CD14-positive monocyte (primary cell): ENCODE results near the gene ZC3HAV1L. TPM values are rescaled to one million over a fixed set of nuclear protein-coding genes. Genes with fewer than 3 reads are reported as not detected.

Experiments used
- DNase-seq, 3 donors: peaks; one replicate each; pipeline ENCODE4 v3.0.0-alpha.2; 2011 to 2022
- H2AFZ ChIP-seq: 2 replicates; pipeline ENCODE4 v1.6.0; 2012; ENCODE audit warnings: mild to moderate bottlenecking, low read depth, low read length, inconsistent platforms; ENCODE audit not compliant: insufficient read depth, poor library complexity, severe bottlenecking
- H3K27ac ChIP-seq, 2 donors: 1 replicate in 1 of 2; 2 replicates in 1 of 2; pipeline ENCODE4 v1.5.1; 2012 to 2013; ENCODE audit warnings: low read length in 2 of 2, control low read depth in 1 of 2, inconsistent platforms in 1 of 2, low read depth in 1 of 2, mild to moderate bottlenecking in 1 of 2
- H3K27me3 ChIP-seq, 2 donors: one replicate each; pipeline versions ENCODE4 v1.6.0 to v1.6.1; 2011 to 2013; ENCODE audit warnings: low read length in 2 of 2; ENCODE audit not compliant: control insufficient read depth in 2 of 2, insufficient read depth in 2 of 2
- H3K36me3 ChIP-seq, 2 donors: replicated peaks in 1 of 2; 1 replicate in 1 of 2; 2 replicates in 1 of 2; pipeline versions ENCODE4 v1.5.1 to v1.6.1; 2012 to 2013; ENCODE audit warnings: low read length in 2 of 2, control low read depth in 1 of 2, inconsistent platforms in 1 of 2, mild to moderate bottlenecking in 1 of 2; ENCODE audit not compliant: insufficient read depth in 2 of 2, control insufficient read depth in 1 of 2
- H3K4me1 ChIP-seq, 2 donors: 1 replicate in 1 of 2; 2 replicates in 1 of 2; pipeline versions ENCODE4 v1.5.1 to v1.6.1; 2012 to 2013; ENCODE audit warnings: low read length in 2 of 2, control low read depth in 1 of 2, inconsistent platforms in 1 of 2, mild to moderate bottlenecking in 1 of 2, moderate library complexity in 1 of 2; ENCODE audit not compliant: insufficient read depth in 2 of 2, control insufficient read depth in 1 of 2
- H3K4me2 ChIP-seq: replicated peaks from 2 replicates; pipeline ENCODE3; 2012; ENCODE audit warnings: low read length, moderate library complexity, mild to moderate bottlenecking; ENCODE audit not compliant: poor library complexity, severe bottlenecking; ENCODE audit errors: extremely low read depth
- H3K4me3 ChIP-seq, 3 experiments: fragments of 200-600 bp in 1 of 3; sonication (generic) in 1 of 3; replicated peaks in 1 of 3; 1 replicate in 2 of 3; 2 replicates in 1 of 3; pipeline ENCODE4 v1.5.1; 2011 to 2013; ENCODE audit warnings: low read length in 3 of 3, mild to moderate bottlenecking in 3 of 3, control low read depth in 2 of 3, low read depth in 2 of 3, inconsistent platforms in 1 of 3, moderate library complexity in 1 of 3
- H3K79me2 ChIP-seq: 2 replicates; pipeline ENCODE4 v1.6.0; 2012; ENCODE audit warnings: mild to moderate bottlenecking, control low read depth, inconsistent platforms, low read length, moderate library complexity; ENCODE audit not compliant: insufficient read depth
- H3K9ac ChIP-seq: 2 replicates; pipeline ENCODE4 v1.6.0; 2017; ENCODE audit warnings: low read length, mild to moderate bottlenecking; ENCODE audit not compliant: insufficient read depth, poor library complexity, severe bottlenecking
- H3K9me3 ChIP-seq, 2 donors: replicated peaks in 1 of 2; 1 replicate in 1 of 2; 2 replicates in 1 of 2; pipeline versions ENCODE4 v1.5.1 to v1.6.1; 2012 to 2013; ENCODE audit warnings: low read length in 2 of 2, control low read depth in 1 of 2; ENCODE audit not compliant: control insufficient read depth in 1 of 2, insufficient read depth in 1 of 2
- H4K20me1 ChIP-seq: 2 replicates; pipeline ENCODE4 v1.6.0; 2012; ENCODE audit warnings: mild to moderate bottlenecking, low read length, control low read depth, moderate library complexity; ENCODE audit not compliant: insufficient read depth
- H3K27ac Mint-ChIP-seq, 7 donors: one replicate each; pipeline ENCODE4 v1.8.0; 2020; ENCODE audit warnings: mild to moderate bottlenecking in 7 of 7, mixed read lengths in 7 of 7, moderate library complexity in 6 of 7, inconsistent platforms in 2 of 7
- H3K27me3 Mint-ChIP-seq, 3 donors: one replicate each; pipeline ENCODE4 v1.8.0; 2021 to 2022; ENCODE audit warnings: low read depth in 3 of 3, mild to moderate bottlenecking in 3 of 3, mixed read lengths in 3 of 3, moderate library complexity in 3 of 3, inconsistent platforms in 1 of 3
- H3K36me3 Mint-ChIP-seq, 2 donors: one replicate each; pipeline ENCODE4 v1.8.0; 2020; ENCODE audit warnings: mixed read lengths in 2 of 2, inconsistent platforms in 1 of 2, mild to moderate bottlenecking in 1 of 2
- H3K4me1 Mint-ChIP-seq: one replicate; pipeline ENCODE4 v1.8.0; 2020; ENCODE audit warnings: mild to moderate bottlenecking, mixed read lengths
- H3K4me3 Mint-ChIP-seq, 2 donors: one replicate each; pipeline ENCODE4 v1.8.0; 2020; ENCODE audit warnings: mild to moderate bottlenecking in 2 of 2, mixed read lengths in 2 of 2, moderate library complexity in 1 of 2
- H3K9me3 Mint-ChIP-seq, 7 donors: one replicate each; pipeline ENCODE4 v1.8.0; 2020 to 2022; ENCODE audit warnings: mixed read lengths in 7 of 7, mild to moderate bottlenecking in 6 of 7, moderate library complexity in 6 of 7, inconsistent platforms in 2 of 7
- CTCF ChIP-seq: fragments of 200-600 bp; IDR thresholded peaks from one replicate; pipeline ENCODE4 v1.8.0; 2022; ENCODE audit warnings: antibody characterized with exemption, mild to moderate bottlenecking
- WGBS: methylation state at CpG from one replicate; pipeline ENCODE4 v1.1.5; 2013; ENCODE audit warnings: missing lambda C conversion rate; ENCODE audit not compliant: insufficient coverage; 5-methylcytosine and 5-hydroxymethylcytosine counted together
- intact Hi-C, 2 donors: fragments of 100-400 bp; cut with micrococcal nuclease; formaldehyde crosslinking; loops; one replicate each; pipeline versions ENCODE4 v1.15.0 to v1.15.1; 2023
- polyA plus RNA-seq, 3 donors: library from polyadenylated mRNA; depleted of rRNA in 1 of 3; unstranded in 2 of 3; stranded (reverse) in 1 of 3; fragments of 300-500 nt in 2 of 3; fragments of >200 nt in 1 of 3; fragmentation: Illumina TruSeq in 2 of 3; gene quantifications; 1 replicate in 2 of 3; 2 replicates in 1 of 3; pipeline ENCODE4 v1.2.3, GENCODE V29; 2012 to 2021

Gene ZC3HAV1L
- polyA plus RNA-seq, 3 donors, result 0.10 TPM; not detected in 2

DNA sequence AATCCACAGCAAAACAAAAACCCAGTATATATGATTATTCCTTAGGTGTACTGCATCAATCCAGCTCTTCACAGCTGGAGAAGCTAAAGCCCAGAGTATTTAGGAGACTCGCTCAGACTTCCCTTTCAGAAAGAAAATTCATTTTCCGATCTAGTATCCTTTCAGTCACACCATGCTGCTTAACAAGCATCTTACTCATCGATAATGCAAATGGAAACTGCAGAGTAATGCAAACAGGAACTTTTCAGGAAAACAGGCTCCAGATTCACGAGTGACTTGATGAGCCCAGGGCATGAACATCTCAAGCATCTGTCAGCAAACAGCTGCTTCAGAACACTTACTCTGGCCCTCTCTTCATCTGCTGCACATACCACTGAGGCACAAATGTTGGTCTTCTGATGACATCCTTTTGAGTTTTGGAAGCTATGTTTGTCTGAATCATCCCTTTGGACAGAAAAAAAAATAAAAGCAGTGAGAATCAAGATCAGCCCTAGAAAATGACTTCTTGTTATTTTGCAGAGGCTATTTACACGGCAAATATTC lies 24.9 kb upstream of the ZC3HAV1L start:
- no peak overlapping the region for H2AFZ ChIP-seq
- peaks cover 0 to 2% (median 0%) of the 10 kb centered on the region in 3 donors for H3K27me3 Mint-ChIP-seq
- H4K20me1 ChIP-seq, result peaks cover 97% of the 10 kb centered on the region
- WGBS, result 80% methylated on average over 2 of the region's 5 CpGs
- DNase-seq, result no peak
- peaks cover 88 to 100% of the 10 kb centered on the region in 2 donors for H3K36me3 ChIP-seq
- no peaks in the 10 kb centered on the region for H3K9me3 Mint-ChIP-seq
- no peak overlapping the region for H3K4me3 Mint-ChIP-seq
- H3K4me1 Mint-ChIP-seq, result peaks cover 5% of the 10 kb centered on the region
- intact Hi-C loops, result no loop called here
- H3K4me3 ChIP-seq, result no peak overlapping the region
- H3K4me1 ChIP-seq, result no peaks in the 10 kb centered on the region
- H3K27me3 ChIP-seq, result no peaks in the 10 kb centered on the region
- peak overlapping the region in 1 of 2 donors; percentile 38 for H3K27ac ChIP-seq
- no peaks in the 10 kb centered on the region for H3K9me3 ChIP-seq
- TF ChIP-seq CTCF, result no peak
- peak overlapping the region in 3 of 7 donors; percentile 1 to 80 (median 72) for H3K27ac Mint-ChIP-seq
- peaks cover 36% of the 10 kb centered on the region for H3K79me2 ChIP-seq
- peaks cover 84 to 98% of the 10 kb centered on the region in 2 donors for H3K36me3 Mint-ChIP-seq
- no peak overlapping the region for H3K9ac ChIP-seq
- no peak overlapping the region for H3K4me2 ChIP-seq

DNA sequence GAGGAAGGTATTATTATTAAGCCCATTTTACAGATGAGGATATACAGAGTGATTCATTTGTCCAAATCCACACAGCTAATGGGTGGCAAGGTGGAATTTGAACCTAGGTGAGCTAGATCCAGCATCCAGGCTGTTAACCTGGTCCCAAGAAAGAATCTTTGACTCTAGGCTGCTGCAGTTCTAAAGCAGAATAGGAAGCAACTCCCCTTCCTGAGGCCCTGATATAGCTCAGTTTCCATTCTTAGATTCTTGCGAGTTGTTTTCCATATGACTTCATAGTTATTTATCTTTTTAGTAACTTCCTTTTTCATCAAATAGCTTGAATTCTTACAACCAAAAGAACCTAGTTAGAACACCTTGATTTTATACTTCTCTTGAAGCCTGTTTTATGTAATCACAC lies 24.1 kb upstream of the ZC3HAV1L start:
- TF ChIP-seq CTCF, result no peak
- Mint-ChIP-seq H3K4me1 (peaks cover 5% of the 10 kb centered on the region), H3K9me3 (no peaks in the 10 kb centered on the region), H3K36me3 (peaks cover 83 to 96% of the 10 kb centered on the region in 2 donors), H3K27me3 (peaks cover 0 to 2% (median 0%) of the 10 kb centered on the region in 3 donors), H3K4me3 (no peak overlapping the region), H3K27ac (peak overlapping the region in 6 of 7 donors; percentile 1 to 80 (median 48))
- no CpG with 5 or more reads among the region's 1 CpG for WGBS
- Histone ChIP-seq H3K4me1 (no peaks in the 10 kb centered on the region), H3K36me3 (peaks cover 89 to 100% of the 10 kb centered on the region in 2 donors), H3K9ac (no peak overlapping the region), H2AFZ (no peak overlapping the region), H3K9me3 (no peaks in the 10 kb centered on the region), H3K27me3 (no peaks in the 10 kb centered on the region), H3K4me3 (no peak overlapping the region), H4K20me1 (peaks cover 93% of the 10 kb centered on the region), H3K4me2 (no peak overlapping the region), H3K27ac (peak overlapping the region in 1 of 2 donors; percentile 24), H3K79me2 (peaks cover 31% of the 10 kb centered on the region)
- intact Hi-C loops, result no loop called here
- no peak for DNase-seq
